ENCODE measurements around the gene PRDM10. TPM values are rescaled to one million over a fixed set of nuclear protein-coding genes. Genes with fewer than 3 reads are reported as not detected.
"Not testable (repeated sequence)": the region's sequence is repeated elsewhere in the genome, so short reads cannot be mapped to it uniquely, and the experiment has no call there.

PRDM10 gene
- total and polyA plus RNA-seq, 8 donors = 2.3 to 5.3 (median 3.2) TPM

DNA sequence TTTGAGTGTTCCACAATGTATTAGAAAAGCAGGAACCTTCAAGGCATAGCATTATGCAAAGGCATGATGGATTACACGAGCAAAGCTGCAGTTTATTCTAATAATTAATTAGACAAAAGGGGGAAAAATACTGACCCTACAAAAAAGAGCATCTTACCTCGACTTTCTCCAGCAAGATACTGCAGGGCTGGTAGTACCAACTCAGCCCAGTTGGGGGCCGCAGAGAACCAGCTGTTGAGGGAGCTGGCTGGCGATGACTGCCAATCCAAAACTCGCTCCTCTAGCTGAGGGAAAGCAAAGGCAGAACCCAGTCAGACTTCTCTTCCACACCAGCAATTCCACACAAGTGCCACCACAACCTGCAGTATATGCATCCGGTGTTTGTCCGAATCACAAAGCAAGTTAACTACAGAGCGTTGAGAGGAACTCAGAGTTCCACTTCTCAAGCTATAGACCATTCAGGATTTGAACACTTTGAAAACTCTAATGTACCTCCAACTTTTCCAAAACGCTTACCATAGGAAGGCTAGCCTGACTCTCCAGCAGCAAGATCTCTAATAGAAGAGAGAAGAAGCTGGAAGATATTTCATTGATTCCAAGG lies 121.0 kb downstream of the PRDM10 start:
- no peaks in the 10 kb centered on the region for H3K9me3 ChIP-seq
- no peaks in the 10 kb centered on the region for H3K4me1 ChIP-seq
- peaks cover 2 to 98% (median 33%) of the 10 kb centered on the region in 3 donors for H3K36me3 ChIP-seq
- no peak overlapping the region for H3K27ac ChIP-seq
- TF ChIP-seq, protein P1, sequence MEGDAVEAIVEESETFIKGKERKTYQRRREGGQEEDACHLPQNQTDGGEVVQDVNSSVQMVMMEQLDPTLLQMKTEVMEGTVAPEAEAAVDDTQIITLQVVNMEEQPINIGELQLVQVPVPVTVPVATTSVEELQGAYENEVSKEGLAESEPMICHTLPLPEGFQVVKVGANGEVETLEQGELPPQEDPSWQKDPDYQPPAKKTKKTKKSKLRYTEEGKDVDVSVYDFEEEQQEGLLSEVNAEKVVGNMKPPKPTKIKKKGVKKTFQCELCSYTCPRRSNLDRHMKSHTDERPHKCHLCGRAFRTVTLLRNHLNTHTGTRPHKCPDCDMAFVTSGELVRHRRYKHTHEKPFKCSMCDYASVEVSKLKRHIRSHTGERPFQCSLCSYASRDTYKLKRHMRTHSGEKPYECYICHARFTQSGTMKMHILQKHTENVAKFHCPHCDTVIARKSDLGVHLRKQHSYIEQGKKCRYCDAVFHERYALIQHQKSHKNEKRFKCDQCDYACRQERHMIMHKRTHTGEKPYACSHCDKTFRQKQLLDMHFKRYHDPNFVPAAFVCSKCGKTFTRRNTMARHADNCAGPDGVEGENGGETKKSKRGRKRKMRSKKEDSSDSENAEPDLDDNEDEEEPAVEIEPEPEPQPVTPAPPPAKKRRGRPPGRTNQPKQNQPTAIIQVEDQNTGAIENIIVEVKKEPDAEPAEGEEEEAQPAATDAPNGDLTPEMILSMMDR (IDR thresholded peaks at IDR 0.05) = peak in 2 of 4 donors; percentile 27 to 36
- ATAC-seq = peak in 3 of 4 donors; percentile 37 to 60 (median 57)
- H3K4me3 ChIP-seq = no peak overlapping the region
- intact Hi-C loops (cut with DNase I) = no loop called here
- H3K27me3 ChIP-seq = no peaks in the 10 kb centered on the region
- 73 to 76% methylated on average over 9 of the region's 9 CpGs for WGBS, 2 donors
- no peak for FAIRE-seq
- DNase-seq = no peak

DNA sequence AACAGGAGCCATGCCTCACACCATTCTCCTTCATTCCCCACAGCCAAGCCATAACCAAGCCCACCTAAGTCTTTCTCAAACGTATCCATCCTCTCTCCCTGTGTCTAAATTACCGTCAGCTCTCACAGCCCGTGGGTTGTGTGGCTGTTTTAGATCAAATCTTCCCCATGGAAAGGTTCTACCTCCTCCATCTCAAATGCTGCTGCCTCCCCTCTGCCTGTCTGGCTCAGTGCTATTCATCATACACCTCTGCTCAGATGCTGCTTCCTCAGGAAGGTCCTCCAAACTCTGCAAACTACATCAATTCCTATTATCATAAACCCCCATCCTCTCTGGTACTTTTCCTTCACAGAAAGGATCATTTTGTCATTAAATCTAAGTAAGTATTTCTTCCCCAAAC lies 122.3 kb downstream of the PRDM10 start:
- DNase-seq (no peak), ATAC-seq (no peak), FAIRE-seq (no peak)
- no peak overlapping the region for H3K4me3 ChIP-seq
- peaks cover 2 to 97% (median 40%) of the 10 kb centered on the region in 3 donors for H3K36me3 ChIP-seq
- H3K27ac ChIP-seq = no peak overlapping the region
- no peaks in the 10 kb centered on the region for H3K9me3 ChIP-seq
- TF ChIP-seq, protein P1 (IDR thresholded peaks at IDR 0.05) = no peak
- intact Hi-C loops (cut with DNase I) = no loop called here
- H3K27me3 ChIP-seq = no peaks in the 10 kb centered on the region
- 89 to 97% methylated on average over 3 of the region's 3 CpGs for whole genome bisulfite sequencing, 2 donors
- H3K4me1 ChIP-seq = no peaks in the 10 kb centered on the region

- Histone ChIP-seq H3K4me3 (no peak overlapping the region), H3K36me3 (peaks cover 4 to 86% (median 51%) of the 10 kb centered on the region in 3 donors), H3K27me3 (no peaks in the 10 kb centered on the region), H3K27ac (no peak overlapping the region), H3K9me3 (no peaks in the 10 kb centered on the region), H3K4me1 (no peaks in the 10 kb centered on the region)
- DNase-seq (no peak), FAIRE-seq (no peak), ATAC-seq (peak in 2 of 4 donors; percentile 18 to 21)
- 82 to 85% methylated on average over 7 of the region's 7 CpGs for WGBS, 2 donors
- intact Hi-C loops (cut with DNase I) = no loop called here
- TF ChIP-seq, protein P1 (IDR thresholded peaks at IDR 0.05) = no peak
These were observed 130.7 kb downstream of the PRDM10 start for GRCh38 chr11:129871914-129872313.

- not testable (repeated sequence) for FAIRE-seq
These were observed 134.0 kb downstream of the PRDM10 start for GRCh38 chr11:129868626-129869025.

DNA sequence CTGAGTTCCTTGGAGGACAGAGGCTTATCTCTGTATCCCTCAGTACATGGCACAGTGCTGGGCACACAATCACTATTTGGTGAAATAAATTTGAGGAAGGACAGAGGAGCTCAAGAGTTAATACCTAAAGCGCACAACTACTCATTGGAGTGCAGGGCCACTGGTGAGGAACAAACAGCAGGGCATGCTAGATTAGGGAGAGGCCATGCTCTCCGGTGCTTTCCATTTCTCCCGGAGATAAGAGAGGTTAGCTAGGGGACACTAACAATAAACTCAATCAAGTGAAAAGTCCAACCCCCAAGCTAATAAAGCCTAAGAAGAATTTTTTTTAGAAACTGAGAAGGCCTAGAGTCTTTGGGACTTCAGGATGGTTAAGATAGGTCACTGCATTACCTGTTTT lies 136.3 kb downstream of the PRDM10 start:
- 67 to 72% methylated on average over 3 of the region's 3 CpGs for WGBS, 2 donors
- no peak for FAIRE-seq
- Histone ChIP-seq H3K27me3 (no peaks in the 10 kb centered on the region), H3K4me3 (no peak overlapping the region), H3K9me3 (no peaks in the 10 kb centered on the region), H3K27ac (peak overlapping the region in 2 of 4 donors; percentile 33 to 39), H3K36me3 (peaks cover 0 to 53% (median 33%) of the 10 kb centered on the region in 3 donors), H3K4me1 (no peaks in the 10 kb centered on the region)
- TF ChIP-seq, protein P1 (IDR thresholded peaks at IDR 0.05) = no peak
- ATAC-seq = peak in 3 of 4 donors; percentile 29 to 54 (median 39)
- intact Hi-C loops (cut with DNase I) = no loop called here
- DNase-seq = no peak

More at GRCh38 chr11:129868626-129869025, 134.0 kb downstream of the PRDM10 start:
- intact Hi-C loops (cut with DNase I); H3K4me1 ChIP-seq; H3K9me3 ChIP-seq; H3K4me3 ChIP-seq; DNase-seq; H3K27me3 ChIP-seq; H3K27ac ChIP-seq; ATAC-seq: not testable (repeated sequence)
- 89 to 94% methylated on average over 16 of the region's 16 CpGs for WGBS, 2 donors
- H3K36me3 ChIP-seq = peaks cover 0 to 77% (median 41%) of the 10 kb centered on the region in 3 donors
